Activated T-cell treated with anti-CD3 and anti-CD28 coated beads, Interleukin-2, amount 50 U/mL, for 48 hours (primary cell): Measurements from ENCODE around the gene ZNF839.
"Not testable (repeated sequence)": the region's sequence is repeated elsewhere in the genome, so short reads cannot be mapped to it uniquely, and the experiment has no call there.

Experiments used
- DNase-seq, 2 experiments: peaks; one replicate each; pipeline ENCODE4 v3.0.0-alpha.2; 2020

The ZNF839 gene

GRCh38 chr14:102319351-102320032 lies at the start of gene ZNF839:
Gene ZNF839 (plus strand): TSS chr14:102319746. CDS start chr14:102319766, 20 bp downstream.
- DNase-seq: peak; percentile 97

- no peak for DNase-seq
Observed at GRCh38 chr14:102272392-102272791, 47.2 kb upstream of the ZNF839 start.

GRCh38 chr14:102275866-102276265 lies 43.7 kb upstream of the ZNF839 start:
- no peak for DNase-seq

- DNase-seq: no peak
Observed at GRCh38 chr14:102277874-102278630, 41.5 kb upstream of the ZNF839 start.

GRCh38 chr14:102278631-102278935 lies 41.0 kb upstream of the ZNF839 start:
- DNase-seq: no peak

GRCh38 chr14:102279282-102279681 lies 40.3 kb upstream of the ZNF839 start:
- no peak for DNase-seq

- DNase-seq: peak in 1 of 2 experiments; percentile 35
Observed at GRCh38 chr14:102279688-102280348, 39.7 kb upstream of the ZNF839 start.

- DNase-seq: no peak
Observed at GRCh38 chr14:102280376-102280962, 39.1 kb upstream of the ZNF839 start.

- no peak for DNase-seq
Observed at GRCh38 chr14:102282751-102283465, 36.6 kb upstream of the ZNF839 start.

- no peak for DNase-seq
Observed at GRCh38 chr14:102283631-102284129, 35.9 kb upstream of the ZNF839 start.

- DNase-seq: no peak
Observed at GRCh38 chr14:102285106-102285505, 34.4 kb upstream of the ZNF839 start.

- DNase-seq: no peak
Observed at GRCh38 chr14:102288139-102288538, 31.4 kb upstream of the ZNF839 start.

GRCh38 chr14:102292441-102292840 lies 27.1 kb upstream of the ZNF839 start:
- DNase-seq: no peak

GRCh38 chr14:102293781-102294180 lies 25.8 kb upstream of the ZNF839 start:
- no peak for DNase-seq

- no peak for DNase-seq
Observed at GRCh38 chr14:102295270-102295669, 24.3 kb upstream of the ZNF839 start.

GRCh38 chr14:102297436-102298170 lies 21.9 kb upstream of the ZNF839 start:
- no peak for DNase-seq

- DNase-seq: not testable (repeated sequence)
Observed at GRCh38 chr14:102298303-102299070, 21.1 kb upstream of the ZNF839 start.

- DNase-seq: no peak
Observed at GRCh38 chr14:102303664-102304063, 15.9 kb upstream of the ZNF839 start.

GRCh38 chr14:102304611-102305506 lies 14.7 kb upstream of the ZNF839 start, which contains the start of gene MOK:
Gene MOK (minus strand): TSS chr14:102305164. CDS start chr14:102304968, 196 bp downstream.
- peak; percentile 98 to 99 for DNase-seq
